H9 (cell line): ENCODE data around the gene DLK1. TPM values are rescaled to one million over a fixed set of nuclear protein-coding genes. Genes with fewer than 3 reads are reported as not detected.

Source experiments
- DNase-seq: peaks from one replicate; pipeline ENCODE4 v3.0.0-alpha.2; 2017
- H2AFZ ChIP-seq: one replicate; pipeline ENCODE4 v1.6.1; 2013; ENCODE audit warnings: mild to moderate bottlenecking, low read length, control low read depth, moderate library complexity
- H2AK5ac ChIP-seq: 2 replicates; pipeline ENCODE4 v1.6.1; 2013; ENCODE audit warnings: low read length, control low read depth, mixed read lengths; ENCODE audit not compliant: insufficient read length
- H2BK120ac ChIP-seq: one replicate; pipeline ENCODE4 v1.6.1; 2013; ENCODE audit warnings: low read depth, mild to moderate bottlenecking, low read length, control low read depth, inconsistent platforms; ENCODE audit not compliant: poor library complexity, severe bottlenecking
- H2BK12ac ChIP-seq: 2 replicates; pipeline ENCODE4 v1.6.1; 2013; ENCODE audit warnings: low read length, control low read depth, mixed read lengths, low read depth; ENCODE audit not compliant: insufficient read length
- H2BK15ac ChIP-seq: 2 replicates; pipeline ENCODE4 v1.6.1; 2013; ENCODE audit warnings: low read depth, low read length, control low read depth
- H2BK20ac ChIP-seq: one replicate; pipeline ENCODE4 v1.6.1; 2013; ENCODE audit warnings: low read depth, mild to moderate bottlenecking, low read length, control low read depth, inconsistent platforms; ENCODE audit not compliant: poor library complexity, severe bottlenecking
- H2BK5ac ChIP-seq: 2 replicates; pipeline ENCODE4 v1.6.1; 2013; ENCODE audit warnings: low read length, control low read depth, mixed read lengths; ENCODE audit not compliant: insufficient read length
- H3K14ac ChIP-seq: 2 replicates; pipeline ENCODE4 v1.6.1; 2013; ENCODE audit warnings: low read length, control low read depth; ENCODE audit not compliant: insufficient read depth
- H3K18ac ChIP-seq: 2 replicates; pipeline ENCODE4 v1.6.1; 2013; ENCODE audit warnings: low read depth, mild to moderate bottlenecking, mixed read lengths, low read length, control low read depth; ENCODE audit not compliant: insufficient read length
- H3K23ac ChIP-seq: 2 replicates; pipeline ENCODE4 v1.6.1; 2013; ENCODE audit warnings: low read length, control low read depth, mixed read lengths, low read depth; ENCODE audit not compliant: insufficient read length
- H3K23me2 ChIP-seq: 2 replicates; pipeline ENCODE4 v1.6.1; 2013; ENCODE audit warnings: low read depth, mild to moderate bottlenecking, mixed read lengths, low read length, control low read depth; ENCODE audit not compliant: insufficient read length, poor library complexity, severe bottlenecking
- H3K27ac ChIP-seq: 2 replicates; pipeline ENCODE4 v1.5.1; 2013; ENCODE audit warnings: low read length, control low read depth, mixed read lengths, low read depth; ENCODE audit not compliant: insufficient read length
- H3K27me3 ChIP-seq: 2 replicates; pipeline ENCODE4 v1.6.1; 2013; ENCODE audit warnings: low read length, control low read depth, inconsistent platforms; ENCODE audit not compliant: insufficient read depth
- H3K4ac ChIP-seq: 2 replicates; pipeline ENCODE4 v1.6.1; 2013; ENCODE audit warnings: low read depth, mild to moderate bottlenecking, control low read depth, inconsistent platforms, low read length, moderate library complexity
- H3K4me1 ChIP-seq: 2 replicates; pipeline ENCODE4 v1.6.1; 2013; ENCODE audit warnings: low read length, control low read depth, inconsistent platforms; ENCODE audit not compliant: insufficient read depth
- H3K4me2 ChIP-seq: 2 replicates; pipeline ENCODE4 v1.6.1; 2013; ENCODE audit warnings: low read length, control low read depth, mixed read lengths; ENCODE audit not compliant: insufficient read length, insufficient read depth
- H3K56ac ChIP-seq: 2 replicates; pipeline ENCODE4 v1.6.1; 2013; ENCODE audit warnings: low read depth, mild to moderate bottlenecking, mixed read lengths, low read length, control low read depth; ENCODE audit not compliant: insufficient read length
- H3K79me1 ChIP-seq: 2 replicates; pipeline ENCODE4 v1.6.1; 2013; ENCODE audit warnings: low read depth, mild to moderate bottlenecking, moderate library complexity, low read length, control low read depth, inconsistent platforms; ENCODE audit not compliant: insufficient read depth, poor library complexity, severe bottlenecking
- H3K79me2 ChIP-seq: 2 replicates; pipeline ENCODE4 v1.6.1; 2013; ENCODE audit warnings: low read length, control low read depth, inconsistent platforms; ENCODE audit not compliant: insufficient read depth
- H3K9ac ChIP-seq: 2 replicates; pipeline ENCODE4 v1.6.1; 2013; ENCODE audit warnings: low read length, control low read depth, mixed read lengths; ENCODE audit not compliant: insufficient read length; ENCODE audit errors: extremely low read depth
- H3K9me3 ChIP-seq: one replicate; pipeline ENCODE4 v1.6.1; 2013; ENCODE audit warnings: low read depth, low read length, inconsistent platforms; ENCODE audit not compliant: control insufficient read depth
- H3T11ph ChIP-seq: one replicate; pipeline ENCODE4 v1.6.1; 2013; ENCODE audit warnings: mild to moderate bottlenecking, low read length, control low read depth, inconsistent platforms
- H4K20me1 ChIP-seq: one replicate; pipeline ENCODE4 v1.6.1; 2013; ENCODE audit not compliant: control insufficient read depth, insufficient read length, insufficient read depth
- H4K5ac ChIP-seq: 2 replicates; pipeline ENCODE4 v1.6.1; 2013; ENCODE audit warnings: low read depth, mild to moderate bottlenecking, mixed read lengths, low read length, control low read depth; ENCODE audit not compliant: insufficient read length
- H4K8ac ChIP-seq: replicated peaks from 2 replicates; pipeline ENCODE4 v1.6.1; 2013; ENCODE audit warnings: low read length, control low read depth, mixed read lengths, low read depth; ENCODE audit not compliant: insufficient read length
- H4K91ac ChIP-seq: 2 replicates; pipeline ENCODE4 v1.6.1; 2013; ENCODE audit warnings: low read depth, mild to moderate bottlenecking, moderate library complexity, mixed read lengths, low read length, control low read depth; ENCODE audit not compliant: insufficient read length
- H3K27ac Mint-ChIP-seq, 3 experiments: 2 replicates in 2 of 3; 3 replicates in 1 of 3; pipeline ENCODE4 v1.8.0; 2020 to 2021; ENCODE audit warnings: mixed read lengths in 3 of 3, mild to moderate bottlenecking in 1 of 3, moderate library complexity in 1 of 3
- H3K27me3 Mint-ChIP-seq: 2 replicates; pipeline ENCODE4 v1.8.0; 2021; ENCODE audit warnings: low read depth, mild to moderate bottlenecking, moderate library complexity, mixed read lengths
- H3K36me3 Mint-ChIP-seq, 3 experiments: 2 replicates in 2 of 3; 3 replicates in 1 of 3; pipeline ENCODE4 v1.8.0; 2020 to 2021; ENCODE audit warnings: low read depth in 3 of 3, mixed read lengths in 3 of 3; ENCODE audit not compliant: insufficient read depth in 1 of 3
- H3K4me1 Mint-ChIP-seq, 2 experiments: 2 replicates each; pipeline ENCODE4 v1.8.0; 2020; ENCODE audit warnings: mixed read lengths in 2 of 2
- H3K4me3 Mint-ChIP-seq, 2 experiments: 2 replicates in 1 of 2; 3 replicates in 1 of 2; pipeline ENCODE4 v1.8.0; 2020 to 2021; ENCODE audit warnings: mild to moderate bottlenecking in 2 of 2, mixed read lengths in 2 of 2, moderate library complexity in 1 of 2
- H3K9me3 Mint-ChIP-seq, 2 experiments: 2 replicates in 1 of 2; 3 replicates in 1 of 2; pipeline ENCODE4 v1.8.0; 2020; ENCODE audit warnings: mild to moderate bottlenecking in 2 of 2, mixed read lengths in 2 of 2, moderate library complexity in 1 of 2
- WGBS: extraction: QIAGEN DNeasy Blood & Tissue Kit; methylation state at CpG from one replicate; pipeline ENCODE4 v1.1.7; 2013; ENCODE audit warnings: missing lambda C conversion rate, low lambda C conversion rate, mixed read lengths; ENCODE audit not compliant: insufficient read length; ENCODE audit errors: extremely low coverage; 5-methylcytosine and 5-hydroxymethylcytosine counted together
- total RNA-seq: library from RNA; stranded (reverse); gene quantifications from 2 replicates; pipeline ENCODE4 v1.2.1, GENCODE V29; 2021
- TF ChIP-seq, protein P1 (sequence below): fragments of 200-600 bp; sonication (generic); conservative IDR thresholded peaks from 3 replicates; pipeline ENCODE4 v1.8.0; 2021; ENCODE audit warnings: antibody characterized with exemption, mild to moderate bottlenecking

DLK1 gene
- total RNA-seq, 1 experiment from 2014 or later = 2.8 TPM

DNA sequence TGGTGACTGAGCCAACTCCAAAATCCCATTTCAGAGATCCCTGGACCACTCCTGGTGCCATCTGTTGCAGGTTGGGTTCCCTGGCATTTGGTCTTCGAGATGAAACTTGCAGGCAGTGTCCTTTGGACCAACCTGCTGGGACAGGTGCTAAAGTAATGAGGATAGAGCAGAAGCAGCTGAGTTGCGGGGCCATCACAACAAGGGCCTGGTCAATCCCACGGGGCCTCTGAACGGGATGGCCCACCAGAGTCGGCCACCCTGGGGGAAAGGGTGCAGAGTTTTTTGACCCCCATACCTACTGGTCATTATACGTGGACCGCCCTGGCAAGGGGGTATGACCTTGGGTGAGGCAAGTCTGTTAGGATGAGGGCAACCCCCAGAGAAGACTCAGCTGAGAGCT lies 39.3 kb downstream of the DLK1 start:
- H3K27me3 Mint-ChIP-seq = peaks cover 35% of the 10 kb centered on the region
- Histone ChIP-seq H3K23me2 (no peaks in the 10 kb centered on the region), H2AFZ (no peak overlapping the region), H2BK12ac (no peak overlapping the region), H3T11ph (no peak overlapping the region), H3K79me2 (no peaks in the 10 kb centered on the region), H2AK5ac (no peak overlapping the region), H2BK20ac (no peak overlapping the region), H3K79me1 (no peaks in the 10 kb centered on the region), H3K18ac (no peak overlapping the region), H3K4me2 (no peak overlapping the region), H4K91ac (no peak overlapping the region), H2BK15ac (no peak overlapping the region), H2BK5ac (no peak overlapping the region), H3K9me3 (no peaks in the 10 kb centered on the region), H3K14ac (no peak overlapping the region), H4K20me1 (no peaks in the 10 kb centered on the region), H3K4me1 (no peaks in the 10 kb centered on the region), H3K9ac (no peak overlapping the region), H3K23ac (no peak overlapping the region), H4K8ac (no peak overlapping the region), H3K4ac (no peak overlapping the region), H2BK120ac (no peak overlapping the region), H3K56ac (no peak overlapping the region), H4K5ac (no peak overlapping the region), H3K27ac (no peak overlapping the region), H3K27me3 (no peaks in the 10 kb centered on the region; the same call in 1 of the 2 replicates)
- peaks cover 0 to 15% (median 11%) of the 10 kb centered on the region in 3 experiments; a peak in 4 of 7 replicates for H3K36me3 Mint-ChIP-seq
- H3K4me1 Mint-ChIP-seq = peaks cover 12 to 15% of the 10 kb centered on the region in 2 experiments
- no peak overlapping the region for H3K27ac Mint-ChIP-seq
- no peak for DNase-seq
- peaks cover 19 to 27% of the 10 kb centered on the region in 2 experiments for H3K9me3 Mint-ChIP-seq
- TF ChIP-seq, protein P1, sequence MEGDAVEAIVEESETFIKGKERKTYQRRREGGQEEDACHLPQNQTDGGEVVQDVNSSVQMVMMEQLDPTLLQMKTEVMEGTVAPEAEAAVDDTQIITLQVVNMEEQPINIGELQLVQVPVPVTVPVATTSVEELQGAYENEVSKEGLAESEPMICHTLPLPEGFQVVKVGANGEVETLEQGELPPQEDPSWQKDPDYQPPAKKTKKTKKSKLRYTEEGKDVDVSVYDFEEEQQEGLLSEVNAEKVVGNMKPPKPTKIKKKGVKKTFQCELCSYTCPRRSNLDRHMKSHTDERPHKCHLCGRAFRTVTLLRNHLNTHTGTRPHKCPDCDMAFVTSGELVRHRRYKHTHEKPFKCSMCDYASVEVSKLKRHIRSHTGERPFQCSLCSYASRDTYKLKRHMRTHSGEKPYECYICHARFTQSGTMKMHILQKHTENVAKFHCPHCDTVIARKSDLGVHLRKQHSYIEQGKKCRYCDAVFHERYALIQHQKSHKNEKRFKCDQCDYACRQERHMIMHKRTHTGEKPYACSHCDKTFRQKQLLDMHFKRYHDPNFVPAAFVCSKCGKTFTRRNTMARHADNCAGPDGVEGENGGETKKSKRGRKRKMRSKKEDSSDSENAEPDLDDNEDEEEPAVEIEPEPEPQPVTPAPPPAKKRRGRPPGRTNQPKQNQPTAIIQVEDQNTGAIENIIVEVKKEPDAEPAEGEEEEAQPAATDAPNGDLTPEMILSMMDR = no peak
- WGBS = no CpG with 5 or more reads among the region's 7 CpGs
- H3K4me3 Mint-ChIP-seq = no peak overlapping the region
